Measurements from ENCODE around the gene RSPH6A. TPM values are rescaled to one million over a fixed set of nuclear protein-coding genes. Genes with fewer than 3 reads are reported as not detected.

The RSPH6A gene
- total RNA-seq, 2 experiments from 2014 or later: 0.17 to 0.25 TPM

- H3K27ac Mint-ChIP-seq: no peak overlapping the region
- Histone ChIP-seq H3K4me3 (ENCODE audit: low read length) (no peak overlapping the region), H3K9me3 (ENCODE audit: control insufficient read depth in 1 of 2, insufficient read depth in 1 of 2, low read length in 2 of 2) (no peaks in the 10 kb centered on the region), H3K27ac (ENCODE audit: low read depth in 1 of 2, low read length in 2 of 2) (no peak overlapping the region), H3K27me3 (ENCODE audit: control insufficient read depth in 1 of 2, insufficient read depth in 2 of 2, low read length in 2 of 2) (peaks cover 7 to 13% of the 10 kb centered on the region in 2 experiments), H3K4me1 (ENCODE audit: insufficient read depth, low read length) (peaks cover 24% of the 10 kb centered on the region), H3K36me3 (ENCODE audit: insufficient read depth, low read length) (no peaks in the 10 kb centered on the region)
- no peak overlapping the region for H3K4me3 Mint-ChIP-seq
- peaks cover 25% of the 10 kb centered on the region for H3K27me3 Mint-ChIP-seq
- ChIA-PET CTCF (no interaction called here), POLR2A (no interaction called here)
- no peak for DNase-seq
- H3K4me1 Mint-ChIP-seq (ENCODE audit: low read depth): peaks cover 5% of the 10 kb centered on the region
- intact Hi-C loops (cut with DNase I, micrococcal nuclease): no loop called here
- peaks cover 4% of the 10 kb centered on the region for H3K36me3 Mint-ChIP-seq (ENCODE audit: low read depth)
- no peaks in the 10 kb centered on the region for H3K9me3 Mint-ChIP-seq
- no peak for TF ChIP-seq CTCF (IDR thresholded peaks at IDR 0.05)
- ATAC-seq (ENCODE audit: poor library complexity): no peak
These were observed 2.8 kb downstream of the RSPH6A start for GRCh38 chr19:45812297-45812696.

GRCh38 chr19:45809643-45810159 lies 5.4 kb downstream of the RSPH6A start:
- Histone ChIP-seq H3K36me3 (ENCODE audit: insufficient read depth, low read length) (no peaks in the 10 kb centered on the region), H3K4me1 (ENCODE audit: insufficient read depth, low read length) (peaks cover 4% of the 10 kb centered on the region), H3K9me3 (ENCODE audit: control insufficient read depth in 1 of 2, insufficient read depth in 1 of 2, low read length in 2 of 2) (no peaks in the 10 kb centered on the region), H3K27ac (ENCODE audit: low read depth in 1 of 2, low read length in 2 of 2) (no peak overlapping the region), H3K4me3 (ENCODE audit: low read length) (no peak overlapping the region), H3K27me3 (ENCODE audit: control insufficient read depth in 1 of 2, insufficient read depth in 2 of 2, low read length in 2 of 2) (peaks cover 7 to 9% of the 10 kb centered on the region in 2 experiments)
- H3K4me3 Mint-ChIP-seq: no peak overlapping the region
- H3K9me3 Mint-ChIP-seq: no peaks in the 10 kb centered on the region
- TF ChIP-seq CTCF (IDR thresholded peaks at IDR 0.05): no peak
- DNase-seq (no peak), ATAC-seq (ENCODE audit: poor library complexity) (no peak)
- peaks cover 22% of the 10 kb centered on the region for H3K27me3 Mint-ChIP-seq
- H3K36me3 Mint-ChIP-seq (ENCODE audit: low read depth): no peaks in the 10 kb centered on the region
- no peaks in the 10 kb centered on the region for H3K4me1 Mint-ChIP-seq (ENCODE audit: low read depth)
- intact Hi-C loops (cut with DNase I, micrococcal nuclease): no loop called here
- H3K27ac Mint-ChIP-seq: no peak overlapping the region
- ChIA-PET POLR2A (no interaction called here), CTCF (no interaction called here)

- no peak overlapping the region for H3K27ac ChIP-seq (ENCODE audit: low read depth in 1 of 2, low read length in 2 of 2)
- Mint-ChIP-seq H3K4me3 (no peak overlapping the region), H3K36me3 (ENCODE audit: low read depth) (no peaks in the 10 kb centered on the region), H3K27me3 (peaks cover 10% of the 10 kb centered on the region), H3K4me1 (ENCODE audit: low read depth) (no peaks in the 10 kb centered on the region), H3K27ac (no peak overlapping the region), H3K9me3 (no peaks in the 10 kb centered on the region)
- intact Hi-C loops (cut with DNase I, micrococcal nuclease): no loop called here
- ATAC-seq (ENCODE audit: poor library complexity) (no peak), DNase-seq (no peak)
- ChIA-PET CTCF (no interaction called here), POLR2A (no interaction called here)
- H3K27me3 ChIP-seq (ENCODE audit: control insufficient read depth in 1 of 2, insufficient read depth in 2 of 2, low read length in 2 of 2): peaks cover 0 to 3% of the 10 kb centered on the region in 2 experiments
- peaks cover 2% of the 10 kb centered on the region for H3K4me1 ChIP-seq (ENCODE audit: insufficient read depth, low read length)
- H3K4me3 ChIP-seq (ENCODE audit: low read length): no peak overlapping the region
- H3K9me3 ChIP-seq (ENCODE audit: control insufficient read depth in 1 of 2, insufficient read depth in 1 of 2, low read length in 2 of 2): no peaks in the 10 kb centered on the region
- TF ChIP-seq CTCF (IDR thresholded peaks at IDR 0.05): no peak
- no peaks in the 10 kb centered on the region for H3K36me3 ChIP-seq (ENCODE audit: insufficient read depth, low read length)
These were observed 9.4 kb downstream of the RSPH6A start for GRCh38 chr19:45805719-45806118.

All from CD4-positive, alpha-beta T cell (primary cell).